Measurements from ENCODE around the gene TDP1.

- TF ChIP-seq CTCF (IDR thresholded peaks at IDR 0.05; ENCODE audit: poor library complexity) (no peak), EZH2 (IDR thresholded peaks at IDR 0.05; ENCODE audit: borderline replicate concordance) (no peak)
These were observed 2.1 kb downstream of the TDP1 start for GRCh38 chr14:89957791-89958190.
